Middle frontal gyrus (tissue), 1 donor: ENCODE data around the gene FBXL16.

Source experiments
- DNase-seq: peaks from one replicate; pipeline ENCODE4 v3.0.0-alpha.2; 2015; ENCODE audit warnings: low spot score; ENCODE audit errors: extremely low spot score

The FBXL16 gene

GRCh38 chr16:710500-711075, 5.0 kb upstream of the FBXL16 start:
- no peak for DNase-seq

GRCh38 chr16:709566-710499, 4.2 kb upstream of the FBXL16 start:
- DNase-seq: peak; percentile 79

GRCh38 chr16:708959-709358, 3.4 kb upstream of the FBXL16 start:
- DNase-seq: no peak

GRCh38 chr16:708019-708418, 2.4 kb upstream of the FBXL16 start:
- no peak for DNase-seq

- DNase-seq: no peak
These were observed 1.5 kb upstream of the FBXL16 start for GRCh38 chr16:707062-707538.

GRCh38 chr16:706189-707061, 824 bp upstream of the FBXL16 start:
- no peak for DNase-seq

GRCh38 chr16:704552-705380, 835 bp downstream of the FBXL16 start:
- DNase-seq: no peak

- no peak for DNase-seq
These were observed 1.6 kb downstream of the FBXL16 start for GRCh38 chr16:704047-704446.

GRCh38 chr16:703406-703805, 2.2 kb downstream of the FBXL16 start:
- DNase-seq: no peak

GRCh38 chr16:702341-702740, 3.3 kb downstream of the FBXL16 start:
- no peak for DNase-seq

- no peak for DNase-seq
These were observed 4.7 kb downstream of the FBXL16 start for GRCh38 chr16:700684-701584.

- DNase-seq: no peak
These were observed 6.5 kb downstream of the FBXL16 start for GRCh38 chr16:698911-699671.

GRCh38 chr16:695355-696089, 10.1 kb downstream of the FBXL16 start:
- DNase-seq: no peak

- no peak for DNase-seq
These were observed 10.7 kb downstream of the FBXL16 start for GRCh38 chr16:694863-695354.

GRCh38 chr16:694187-694862, 11.3 kb downstream of the FBXL16 start:
- no peak for DNase-seq

- DNase-seq: no peak
These were observed 11.8 kb downstream of the FBXL16 start for GRCh38 chr16:693766-694165.

GRCh38 chr16:693364-693763, 12.2 kb downstream of the FBXL16 start:
- no peak for DNase-seq
